GM10847 (cell line): ENCODE measurements around the gene COPZ2.

Experiments used
- POLR2A ChIP-seq: IDR thresholded peaks from 2 replicates; pipeline ENCODE4 v1.6.1; 2011; ENCODE audit not compliant: insufficient read length; ENCODE audit errors: extremely low read depth

The COPZ2 gene

DNA sequence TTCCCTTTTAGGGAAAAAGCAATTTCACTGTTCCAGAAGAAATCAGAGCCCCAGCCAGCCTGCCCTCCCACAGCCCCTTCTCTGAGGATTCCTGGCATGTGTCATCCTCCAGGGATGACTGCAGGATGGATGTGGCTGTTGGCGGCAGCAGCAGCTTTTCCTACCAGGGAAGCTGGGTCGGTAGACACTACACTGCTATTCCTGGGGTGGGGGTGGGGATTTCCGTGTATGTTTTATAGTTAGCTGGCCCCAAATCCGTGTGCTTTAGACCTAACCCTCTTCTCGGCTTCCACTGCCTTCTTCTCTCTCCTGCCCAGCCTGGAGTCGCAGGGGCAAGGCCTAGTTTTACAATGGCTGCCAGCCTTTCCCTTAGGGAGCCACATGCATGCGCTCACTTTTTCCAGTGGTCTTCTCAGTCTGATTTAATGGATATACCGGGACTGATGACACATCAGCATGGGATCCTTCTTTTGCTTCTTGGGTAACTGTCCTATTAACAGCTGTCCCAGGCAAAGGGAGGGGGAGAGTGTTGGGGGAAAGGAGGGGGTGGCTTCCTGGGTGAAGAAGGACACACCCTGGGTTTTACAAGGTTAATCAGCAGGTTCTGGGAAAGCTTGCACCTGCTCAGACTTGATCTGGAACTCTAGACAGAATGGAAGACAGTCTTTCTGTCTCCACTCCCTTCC, 7.9 kb upstream of the COPZ2 start:
- TF ChIP-seq POLR2A = no peak

DNA sequence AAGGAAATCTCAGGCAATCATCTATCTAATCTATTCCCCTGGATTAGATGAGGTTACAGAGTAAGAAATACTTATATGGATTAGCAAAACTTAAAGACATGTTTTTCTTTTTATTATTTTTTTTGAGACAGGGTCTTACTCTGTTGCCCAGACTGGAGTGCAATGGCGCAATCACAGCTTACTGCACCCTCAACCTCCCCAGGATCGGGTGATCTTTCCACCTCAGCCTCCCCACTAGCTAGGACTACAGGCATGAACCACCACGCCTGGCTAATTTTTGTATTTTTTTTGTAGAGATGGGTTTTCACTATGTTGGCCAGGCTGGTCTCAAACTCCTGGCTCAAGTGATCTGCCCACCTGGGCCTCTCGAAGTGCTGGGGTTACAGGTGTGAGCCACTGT, 7.3 kb upstream of the COPZ2 start:
- TF ChIP-seq POLR2A = no peak

DNA sequence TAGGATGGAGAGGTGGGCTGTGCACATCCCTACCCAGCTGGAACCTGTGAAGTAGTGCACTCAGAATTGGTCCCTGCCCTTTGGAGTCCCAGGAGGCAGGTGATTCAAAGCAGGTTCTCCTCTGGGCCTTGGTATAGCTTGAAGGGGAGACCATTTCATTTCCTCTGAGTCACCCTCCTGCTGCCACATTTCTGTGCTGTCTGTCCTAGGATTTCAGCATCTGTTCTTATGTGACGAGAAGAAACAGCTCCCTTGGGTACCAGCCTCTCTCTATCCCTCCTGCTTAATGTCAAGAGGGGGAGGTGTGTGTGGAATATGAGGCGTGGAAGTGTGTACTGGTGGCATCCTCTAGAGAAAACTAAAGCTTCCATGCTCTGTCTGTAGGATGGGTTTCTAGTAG, 5.6 kb upstream of the COPZ2 start:
- no peak for TF ChIP-seq POLR2A

DNA sequence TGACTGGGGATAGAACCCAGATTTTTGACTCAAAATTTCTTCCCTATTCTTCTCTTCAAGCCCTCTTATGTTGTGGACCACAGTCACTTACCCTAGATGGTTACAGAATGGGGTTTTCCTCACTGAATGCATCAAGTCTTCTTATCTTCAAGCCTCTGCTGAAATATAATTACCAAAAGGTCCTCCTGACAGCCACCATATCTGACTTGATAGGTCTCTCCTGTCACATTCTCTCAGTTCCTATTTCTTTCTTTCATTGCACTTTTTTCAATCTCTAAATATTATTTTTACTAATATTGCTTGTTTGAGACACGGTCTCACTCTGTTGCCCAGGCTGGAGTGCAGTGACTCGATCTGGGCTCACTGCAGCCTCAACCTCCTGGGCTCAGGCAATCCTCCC, 1.1 kb upstream of the COPZ2 start:
- TF ChIP-seq POLR2A = no peak

DNA sequence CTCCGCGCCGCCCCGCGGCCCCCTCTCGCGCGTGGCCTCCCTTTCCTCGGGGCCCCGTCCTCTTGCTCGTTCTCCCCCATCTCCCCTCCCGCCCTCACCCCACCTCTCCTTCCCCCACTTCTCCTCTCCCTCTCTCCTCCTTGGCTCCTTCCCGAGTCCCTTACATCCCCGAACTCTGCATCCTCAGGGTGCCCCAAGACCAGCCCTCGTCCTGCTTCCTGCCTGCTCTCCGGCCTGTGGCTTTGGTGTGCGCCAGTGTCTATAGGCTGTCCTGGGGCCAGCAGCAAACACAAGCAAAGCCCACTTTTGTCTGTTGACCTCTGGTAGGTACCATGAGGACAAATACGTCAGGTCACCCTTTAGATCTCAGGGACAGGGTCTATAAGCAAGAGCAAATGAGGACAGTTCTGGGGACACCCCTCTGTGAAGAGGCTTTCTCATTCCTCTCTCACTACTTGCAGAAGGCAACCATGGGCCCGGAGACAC, 284 bp upstream of the COPZ2 start:
- TF ChIP-seq POLR2A = no peak

DNA sequence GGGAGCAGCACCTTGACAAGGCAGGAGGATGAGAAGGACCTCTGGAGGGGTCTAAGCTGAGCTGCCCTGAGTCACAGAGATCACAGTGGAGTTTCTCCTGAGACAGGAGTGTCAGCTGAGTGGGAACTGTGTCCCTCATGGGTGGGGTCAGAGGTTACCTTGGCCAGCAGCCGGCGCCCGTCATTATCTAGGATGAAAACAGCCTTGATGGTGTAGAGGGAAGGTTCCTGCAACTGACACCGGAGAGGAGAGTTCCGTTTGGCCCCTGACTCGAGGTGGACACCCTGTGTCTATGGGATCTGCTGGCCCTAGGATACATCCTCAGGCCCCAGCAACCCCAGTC, 933 bp downstream of the COPZ2 start:
- TF ChIP-seq POLR2A = no peak

DNA sequence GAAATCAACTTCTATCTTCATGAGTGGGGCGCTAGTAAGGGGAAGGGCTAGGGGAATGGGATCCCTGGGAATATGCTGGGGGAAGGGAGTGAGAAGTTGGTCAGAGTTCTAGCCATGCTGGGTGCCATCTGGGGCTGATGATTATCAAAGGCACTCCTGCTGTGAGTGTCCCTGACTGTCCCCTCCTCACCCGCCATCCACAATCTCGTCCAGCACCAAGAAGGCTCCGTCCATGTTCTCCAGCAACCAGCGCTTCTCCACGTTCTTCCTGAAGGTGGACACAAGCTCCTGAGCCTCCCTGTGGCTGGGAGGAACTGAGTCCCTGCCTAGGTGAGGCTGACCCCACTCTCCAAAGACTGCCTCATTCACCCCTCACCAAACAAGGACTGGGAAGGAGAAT, 5.6 kb downstream of the COPZ2 start:
- no peak for TF ChIP-seq POLR2A

DNA sequence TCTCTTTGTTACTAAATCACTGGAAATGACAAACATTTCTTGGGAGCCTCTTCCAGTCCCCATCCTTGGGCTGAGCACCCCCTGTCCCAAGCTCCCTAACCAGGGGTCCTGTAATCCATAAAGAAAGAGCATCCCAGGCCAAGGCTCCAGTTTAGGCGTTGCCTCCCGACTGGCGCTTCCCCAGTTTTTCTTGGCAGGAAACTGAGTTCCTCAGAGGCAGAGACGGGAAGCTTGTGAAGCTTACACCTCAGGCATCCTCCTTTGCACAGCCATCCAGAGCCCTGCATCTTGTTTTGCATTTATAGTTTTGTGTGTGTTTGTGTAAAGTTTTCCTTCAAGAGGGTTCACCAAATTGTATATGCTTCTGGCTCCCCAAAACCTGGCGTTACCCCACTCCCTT, 7.1 kb downstream of the COPZ2 start:
- TF ChIP-seq POLR2A = no peak

DNA sequence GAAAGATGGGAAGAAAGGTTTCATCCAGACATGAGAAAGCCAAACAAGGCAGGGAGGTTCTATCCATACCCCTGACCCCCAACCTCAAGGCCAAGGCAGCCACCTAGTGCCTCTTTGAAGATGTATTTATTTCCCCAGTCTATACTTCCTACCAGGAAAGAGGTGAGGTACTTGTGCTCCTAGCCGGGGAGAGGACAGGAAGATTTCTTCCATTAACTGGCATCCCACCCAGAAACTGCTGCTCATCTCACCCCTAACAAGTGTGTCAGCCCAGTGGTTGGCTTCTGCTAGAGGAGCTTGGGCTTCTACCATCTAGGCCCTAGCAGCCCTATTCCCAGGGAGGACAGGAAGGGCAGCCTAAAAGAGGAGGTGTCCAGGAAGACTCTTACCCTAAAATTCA, 8.9 kb downstream of the COPZ2 start:
- TF ChIP-seq POLR2A = no peak

DNA sequence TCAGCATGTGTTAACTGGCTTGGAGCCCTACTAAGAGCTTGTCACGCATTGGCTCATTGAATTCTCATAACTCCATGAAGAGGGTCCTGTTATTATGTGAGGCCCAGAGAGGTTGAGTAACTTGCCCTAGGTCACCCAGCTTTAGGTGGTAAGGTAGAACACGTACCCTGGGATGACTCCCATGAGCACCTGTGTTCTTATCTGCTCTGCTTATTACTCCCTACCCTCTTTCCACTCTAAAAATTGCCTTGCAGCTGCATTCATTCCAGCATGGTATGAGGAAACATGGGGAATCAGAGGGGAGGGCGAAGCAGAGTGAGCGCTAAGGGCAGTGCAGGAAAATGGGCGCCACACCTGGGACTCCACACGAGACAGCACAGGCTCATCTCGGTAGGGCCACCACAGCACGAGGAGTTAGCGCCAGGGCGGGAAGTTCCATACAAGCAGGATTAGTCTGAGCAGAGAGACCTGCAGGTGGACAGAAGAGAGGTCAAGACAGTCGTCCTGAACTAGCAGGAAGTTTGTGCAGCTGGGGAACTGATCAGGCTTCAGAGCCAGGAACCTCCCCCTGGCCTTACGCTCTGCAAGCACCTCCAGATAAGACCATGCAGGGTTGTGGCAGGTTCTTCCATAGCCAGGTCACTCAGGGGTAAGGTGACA, 10.1 kb downstream of the COPZ2 start:
- TF ChIP-seq POLR2A = no peak

DNA sequence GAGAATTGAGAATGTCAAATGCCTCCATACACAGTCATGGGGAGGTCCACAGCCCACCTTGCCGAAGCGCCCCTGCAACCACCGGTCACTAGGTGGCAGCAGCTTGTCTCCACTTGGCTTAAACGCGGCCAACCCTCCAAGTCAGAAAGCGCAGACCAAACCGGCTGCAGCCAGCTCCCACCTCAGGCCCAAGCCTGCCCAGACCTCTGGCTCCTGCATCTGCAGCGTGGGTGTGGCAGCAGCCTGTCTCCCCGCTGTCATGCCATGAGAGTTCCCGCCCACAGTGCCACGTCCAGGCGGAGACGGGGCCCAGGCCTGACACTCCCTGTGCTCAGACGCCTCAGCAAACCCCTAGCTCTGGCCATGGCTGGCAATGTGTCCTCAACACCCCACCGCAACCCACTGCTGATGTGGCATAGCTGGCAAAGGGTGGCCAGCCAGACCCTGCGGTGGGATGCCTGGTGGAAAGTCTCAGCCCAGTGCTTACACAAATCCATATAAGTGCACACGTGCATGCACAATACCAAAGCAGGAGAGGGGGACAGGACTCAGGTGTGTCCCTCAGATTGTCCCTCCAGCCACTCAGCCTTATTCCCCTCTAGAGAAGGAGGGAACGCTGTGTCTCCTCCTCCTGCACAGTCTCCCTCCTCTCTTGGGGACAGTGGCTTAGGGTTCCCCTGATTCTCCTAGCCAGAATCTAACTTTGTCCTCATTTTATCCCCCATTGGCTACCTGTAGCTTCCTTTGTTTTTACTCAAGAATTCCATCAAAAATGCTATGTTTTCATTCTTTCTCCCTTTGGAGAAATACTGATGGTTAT, 10.9 kb downstream of the COPZ2 start:
- no peak for TF ChIP-seq POLR2A

DNA sequence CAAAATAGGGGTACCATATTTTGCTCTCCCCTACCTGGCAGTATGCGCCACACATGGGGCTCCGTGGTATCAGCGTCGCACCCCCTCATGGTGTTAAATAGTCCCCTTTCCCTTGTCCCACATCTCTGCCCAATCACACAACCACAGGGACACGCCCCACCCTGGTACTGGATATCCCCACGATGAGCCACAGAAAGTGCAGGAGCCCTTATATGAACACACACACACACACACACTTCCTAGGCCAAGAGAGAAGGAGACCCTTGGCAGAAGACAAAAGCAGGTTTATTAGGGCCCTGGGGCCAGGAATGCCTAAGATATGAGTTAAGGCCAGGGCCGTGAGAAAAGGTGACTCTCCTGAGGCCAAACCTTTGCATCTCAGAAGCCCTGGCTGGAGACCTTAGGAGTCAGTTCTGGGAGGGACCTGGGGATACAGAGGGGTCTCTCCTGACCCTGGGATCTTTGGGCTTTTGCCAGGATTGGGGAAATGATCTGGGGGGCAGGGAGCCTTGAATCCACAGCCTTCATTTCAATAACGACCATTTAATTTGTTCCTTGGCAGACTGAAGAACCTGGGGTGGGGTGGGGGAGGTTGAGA, 11.6 kb downstream of the COPZ2 start:
- no peak for TF ChIP-seq POLR2A

DNA sequence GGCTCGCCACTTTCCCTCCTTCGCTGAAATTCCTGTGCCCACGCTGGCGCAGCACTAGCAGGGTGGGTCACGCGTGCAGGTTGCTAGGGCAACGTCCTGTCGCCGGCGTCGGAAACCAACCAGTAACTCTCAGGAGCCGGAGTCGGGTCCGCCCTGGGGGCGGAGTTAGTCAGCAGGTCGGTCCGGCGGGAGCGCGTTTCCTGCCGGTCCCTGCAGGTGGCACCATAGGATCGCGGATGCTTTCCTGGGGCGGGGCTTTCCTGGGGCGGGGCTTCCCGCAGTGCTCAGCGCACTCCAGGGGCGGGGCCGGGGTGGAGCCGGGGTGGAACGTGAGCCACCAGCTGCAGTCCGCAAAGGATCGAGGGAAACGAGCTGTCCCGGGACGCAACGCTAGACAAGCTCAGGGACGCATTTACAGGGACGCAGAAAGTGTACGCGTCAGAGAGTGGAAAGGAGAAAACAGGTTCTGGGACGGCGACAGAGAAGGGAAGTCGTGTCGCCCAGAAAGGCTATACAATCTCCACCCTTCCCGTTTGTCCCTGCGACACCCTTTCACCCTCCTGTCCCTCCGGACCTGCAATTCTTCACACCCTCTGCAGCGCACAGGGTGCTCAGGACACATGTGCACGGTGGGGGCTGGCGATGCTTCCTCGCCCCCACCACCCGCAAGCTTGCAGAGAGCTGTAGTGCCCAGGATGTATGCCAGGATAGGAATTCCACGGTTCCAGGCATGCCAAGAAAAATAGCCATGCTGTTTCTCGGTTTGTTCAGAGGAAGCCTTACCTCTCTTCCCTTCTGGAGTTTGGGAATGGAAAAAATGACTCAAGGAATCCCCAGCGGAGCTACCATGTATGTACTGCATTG, 12.3 kb downstream of the COPZ2 start:
- no peak for TF ChIP-seq POLR2A

DNA sequence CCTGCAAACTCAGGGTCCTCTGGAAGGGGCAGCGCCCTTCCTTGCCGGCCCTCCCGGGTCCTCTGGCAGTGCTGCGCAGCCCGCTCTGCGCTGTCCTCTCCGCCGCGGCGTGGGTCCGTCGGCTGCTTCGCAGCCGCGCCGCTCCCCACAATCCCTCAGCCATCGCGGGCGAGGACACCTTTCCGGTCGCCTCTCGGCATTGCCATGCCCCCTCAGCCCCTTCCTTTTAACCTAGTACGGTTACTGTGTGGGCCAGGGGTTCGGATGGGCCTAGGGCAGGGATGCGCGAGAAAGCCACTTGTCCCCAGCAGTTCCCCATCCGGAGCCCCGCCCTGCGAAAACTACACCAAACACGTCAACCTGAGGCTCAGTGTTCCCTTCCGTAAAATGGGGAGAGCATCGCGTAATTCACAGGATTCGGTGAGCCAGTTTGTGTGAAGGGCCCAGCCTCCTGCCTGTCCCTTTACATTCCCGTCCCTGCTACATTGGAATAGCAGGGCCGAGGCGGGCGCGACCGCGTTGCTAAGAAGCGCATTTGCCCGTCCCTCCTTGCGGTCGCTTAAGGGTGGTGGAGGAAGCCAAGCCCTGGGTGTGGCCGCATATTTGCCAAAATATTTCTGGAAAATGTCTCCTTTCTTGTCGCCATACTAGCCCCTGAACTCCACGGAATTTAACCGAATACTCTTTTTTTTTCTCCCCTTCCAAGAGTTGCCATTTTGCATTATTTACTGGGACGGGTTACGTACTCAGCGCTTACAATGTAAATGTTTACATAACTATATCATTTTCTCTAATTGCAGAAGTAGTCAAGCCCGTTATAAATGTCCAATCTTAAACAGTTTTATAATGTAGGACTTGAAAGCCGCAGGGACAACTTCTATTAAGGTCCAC, 13.2 kb downstream of the COPZ2 start:
- no peak for TF ChIP-seq POLR2A
